K562 treated with DMSO at 1 percent for 48 hours (cell line): Measurements from ENCODE around the gene OR13C3. TPM values are rescaled to one million over a fixed set of nuclear protein-coding genes. Genes with fewer than 3 reads are reported as not detected.

Experiments
- total RNA-seq: library from RNA; unstranded; fragments of 300-600 nt; gene quantifications from 2 replicates; pipeline ENCODE4 v1.2.3, GENCODE V29; 2022; ENCODE audit warnings: low replicate concordance; ENCODE audit errors: extremely low read depth

Gene OR13C3
- total RNA-seq, result not detected in 2 replicates

DNA sequence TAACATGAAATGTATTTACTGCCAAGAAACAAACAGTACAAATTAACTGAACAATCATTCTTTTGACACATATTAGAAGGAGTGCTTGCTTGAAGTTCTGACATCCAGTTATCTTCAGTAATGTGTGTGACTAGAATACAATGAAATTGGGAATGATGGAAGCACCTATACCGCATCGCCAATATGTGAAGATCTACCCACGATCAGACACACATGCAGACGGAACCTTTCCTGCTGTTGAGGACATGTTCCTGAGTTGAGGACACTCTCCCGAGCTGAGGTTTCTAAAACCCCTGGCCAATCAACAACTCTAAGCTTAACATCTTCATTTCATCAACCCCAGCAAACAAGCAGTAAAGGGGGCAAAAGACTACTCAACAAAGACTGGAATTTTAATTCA lies at the start of gene OR13C3:
OR13C3 (minus strand) TSS at position 101 of the 400 bp plus-strand sequence. CDS start 133 bp downstream, outside the sequence.

DNA sequence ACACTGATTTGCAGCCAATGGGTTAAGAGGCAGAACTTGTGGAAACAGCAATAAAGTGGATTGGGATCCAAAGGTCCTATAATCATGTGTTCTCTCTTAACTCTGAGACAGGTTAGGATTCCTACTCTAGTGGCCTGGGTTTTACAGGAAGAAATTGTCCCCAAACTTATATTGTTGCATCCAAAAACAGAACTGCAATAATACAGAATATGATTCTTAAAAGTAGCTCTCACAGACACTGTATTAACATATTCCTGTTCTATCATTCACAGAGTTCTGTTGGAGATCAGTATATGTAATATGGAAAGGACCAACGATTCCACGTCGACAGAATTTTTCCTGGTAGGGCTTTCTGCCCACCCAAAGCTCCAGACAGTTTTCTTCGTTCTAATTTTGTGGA lies 32.2 kb upstream of the OR13C3 start, which contains the start of gene OR13C8:
OR13C8 (plus strand) TSS at position 301 of the 400 bp plus-strand sequence; CDS start at position 301, 0 bp downstream.

DNA sequence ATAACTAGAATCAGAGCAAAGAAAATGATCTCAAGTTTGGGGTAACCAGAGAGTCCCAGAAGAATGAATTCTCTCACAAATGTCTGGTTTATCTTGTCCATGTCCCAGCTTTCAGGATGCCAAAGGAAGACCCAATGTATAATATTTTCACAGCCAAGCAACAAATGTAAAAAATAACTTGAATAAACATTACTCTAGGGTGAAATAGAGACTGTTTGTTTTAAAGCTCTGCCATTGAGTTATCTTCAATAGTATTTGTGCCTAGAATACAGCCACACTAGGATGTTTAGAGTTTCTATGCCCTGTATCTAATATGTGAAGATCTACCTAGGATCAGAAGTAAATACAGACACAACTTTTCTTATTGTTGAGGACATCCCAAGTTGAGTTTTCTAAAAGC lies 9.5 kb downstream of the OR13C3 start, which contains the start of gene OR13C4:
OR13C4 (minus strand) TSS at position 101 of the 400 bp plus-strand sequence; CDS start at position 101, 0 bp downstream.

DNA sequence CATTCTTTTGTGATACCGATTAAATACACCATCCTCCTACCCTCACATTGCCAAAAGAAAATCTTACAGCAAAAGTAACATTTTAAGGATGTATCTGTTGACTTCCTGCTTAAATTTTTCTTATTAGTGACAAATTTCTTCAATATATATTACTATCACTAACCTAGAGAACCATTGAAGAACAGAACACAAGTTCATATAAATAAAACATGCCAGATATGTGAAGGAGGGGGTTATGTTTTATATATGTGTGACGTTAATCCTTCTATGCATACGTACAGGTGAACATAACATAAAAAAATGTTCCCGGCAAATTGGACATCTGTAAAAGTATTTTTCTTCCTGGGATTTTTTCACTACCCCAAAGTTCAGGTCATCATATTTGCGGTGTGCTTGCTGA lies 32.7 kb downstream of the OR13C3 start, which contains the start of gene OR13F1:
OR13F1 (plus strand) TSS at position 301 of the 400 bp plus-strand sequence; CDS start at position 301, 0 bp downstream.

Other genes starting within 250 kb of the OR13C3 start
- not detected in 2 replicates for gene OR13F1, start 32.6 kb downstream of the OR13C3 start, total RNA-seq
- not detected in 2 replicates for gene OR13C4, start 9.6 kb downstream of the OR13C3 start, total RNA-seq
- gene OR13C8, start 32.3 kb upstream of the OR13C3 start, total RNA-seq, result not detected in 2 replicates
- gene OR13C5, start 62.6 kb upstream of the OR13C3 start, total RNA-seq, result not detected in 2 replicates
- gene OR13C2, start 68.8 kb upstream of the OR13C3 start, total RNA-seq, result not detected in 2 replicates
- not detected in 2 replicates for gene OR13C9, start 81.3 kb upstream of the OR13C3 start, total RNA-seq
- not detected in 2 replicates for gene OR13D1, start 157.7 kb upstream of the OR13C3 start, total RNA-seq
- not detected in 2 replicates for gene NIPSNAP3A, start 210.8 kb upstream of the OR13C3 start, total RNA-seq
- not detected in 2 replicates for gene NIPSNAP3B, start 227.3 kb upstream of the OR13C3 start, total RNA-seq